AML-193 (cell line): ENCODE data around the gene GABRB1.

Experiments used
- DNase-seq, 2 experiments: peaks; one replicate each; lab custom pipeline; 2025; lab: John Stamatoyannopoulos, UW

Gene GABRB1

DNA sequence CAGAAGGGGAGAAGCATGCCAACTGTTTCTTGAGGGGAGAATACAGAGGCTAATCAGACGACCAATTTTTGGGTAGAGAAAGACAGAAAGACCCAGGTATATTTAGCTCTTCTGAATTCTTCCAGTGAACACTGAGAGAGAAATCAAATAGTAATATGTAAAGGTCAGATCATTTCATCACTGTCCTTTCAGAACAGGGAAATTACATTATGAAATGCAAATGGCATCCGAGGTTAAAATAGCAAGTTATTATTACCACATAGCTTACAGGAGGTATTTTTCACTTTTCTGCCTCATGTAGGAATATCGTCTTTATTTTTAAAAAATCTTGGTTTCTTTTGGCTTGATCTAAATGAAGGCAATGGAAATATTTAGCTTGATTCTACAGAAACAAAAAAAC is 18.0 kb downstream of the GABRB1 start:
- no peak for DNase-seq

DNA sequence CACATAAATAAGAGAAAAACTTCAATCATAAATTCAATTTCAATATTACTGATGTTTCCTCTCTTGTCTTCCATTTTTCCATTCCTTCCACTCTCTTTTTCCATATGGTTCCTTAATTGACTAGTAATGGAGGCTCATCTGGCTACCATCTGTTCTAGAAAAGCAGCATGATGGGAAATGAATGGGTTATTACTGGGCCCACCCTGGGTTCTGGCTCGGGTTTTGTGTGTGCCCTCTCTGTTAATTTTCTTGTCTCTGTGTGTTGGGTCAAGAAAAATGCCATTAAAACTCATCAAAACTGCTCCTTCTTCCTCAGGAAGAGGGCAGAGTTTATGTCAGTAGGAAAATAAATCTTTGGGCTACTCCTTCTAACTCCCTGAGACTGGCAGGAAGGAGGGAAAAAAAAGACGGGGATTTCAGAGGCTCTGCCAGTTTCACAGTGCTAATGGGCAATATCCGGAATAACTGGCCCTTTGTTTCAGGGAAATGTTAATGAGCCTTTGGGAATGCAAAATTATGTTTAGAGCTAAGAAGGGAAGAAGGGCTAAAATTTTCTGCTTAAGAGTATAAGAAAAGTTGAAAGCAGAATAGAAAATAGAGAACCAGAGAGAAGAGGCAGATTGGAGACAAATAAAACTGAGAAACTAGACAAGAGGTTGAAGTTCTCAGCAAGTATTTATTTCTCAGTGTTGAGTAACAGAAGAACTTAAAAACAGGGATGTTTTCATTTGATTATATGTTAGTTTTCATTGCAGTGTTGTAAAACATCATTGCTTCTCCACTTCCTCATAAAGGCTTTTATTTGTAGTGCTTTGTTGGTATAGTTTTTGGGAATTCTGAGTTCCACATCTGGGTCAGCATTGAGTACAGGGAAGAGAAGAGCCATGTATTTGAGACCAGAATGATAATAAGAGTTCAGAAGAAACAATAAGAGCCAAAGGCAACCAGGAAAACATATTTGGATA is 19.7 kb downstream of the GABRB1 start:
- DNase-seq = no peak

DNA sequence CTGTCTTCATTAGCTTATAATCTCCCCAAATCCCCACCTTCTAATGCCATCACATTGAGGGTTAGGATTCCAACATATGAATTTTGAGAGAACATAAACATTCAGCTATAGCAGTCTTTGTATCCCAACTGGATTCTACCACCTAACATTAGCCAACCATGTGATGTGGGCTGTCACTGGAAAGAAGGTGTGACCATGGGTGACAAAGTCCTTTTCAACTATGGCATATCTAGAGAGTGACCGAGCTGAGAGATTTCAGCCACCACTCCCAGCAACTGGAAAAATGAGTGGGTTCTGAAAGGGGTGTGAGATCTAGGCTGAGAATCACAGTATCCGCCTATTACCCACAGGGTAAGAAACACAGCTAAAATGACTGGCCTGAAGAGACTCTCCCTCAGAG is 22.1 kb downstream of the GABRB1 start:
- no peak for DNase-seq

DNA sequence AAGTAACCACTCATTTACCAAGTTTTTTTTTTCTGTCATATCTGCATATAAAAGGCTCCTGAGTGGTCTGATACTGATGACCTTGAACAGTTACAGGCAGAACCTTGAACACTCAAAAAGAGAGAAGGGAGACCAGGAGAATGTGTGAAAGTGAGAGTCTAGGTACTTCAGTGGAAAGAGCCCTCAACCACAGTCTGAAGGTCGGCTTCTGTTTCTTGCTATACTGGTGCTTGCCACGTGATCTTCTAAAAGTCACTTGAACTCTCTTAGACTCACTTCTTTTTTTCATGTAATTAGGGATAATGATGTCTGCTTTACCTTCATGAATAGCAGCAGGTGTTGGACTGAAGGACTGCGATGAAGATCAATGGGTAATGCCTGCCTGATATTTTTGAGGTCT is 22.8 kb downstream of the GABRB1 start:
- no peak for DNase-seq

DNA sequence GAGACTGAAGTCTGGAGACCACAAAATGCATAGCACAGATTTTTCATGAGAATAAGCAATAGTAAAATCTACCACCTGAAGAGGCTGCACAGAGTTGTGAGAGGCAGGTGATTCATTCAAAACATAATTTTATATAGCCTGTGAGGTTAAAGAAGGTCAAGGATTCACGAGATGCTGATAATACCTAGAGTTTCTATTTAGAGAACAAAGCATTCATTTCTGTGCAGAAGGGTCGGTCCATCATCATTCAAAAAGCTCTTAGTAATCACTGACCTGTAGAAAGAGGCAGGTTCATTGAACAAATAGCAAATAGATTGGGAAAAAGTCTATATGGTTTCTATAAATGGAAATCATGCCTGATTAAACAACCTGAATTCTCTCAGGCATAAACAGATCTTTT is 26.6 kb downstream of the GABRB1 start:
- no peak for DNase-seq

DNA sequence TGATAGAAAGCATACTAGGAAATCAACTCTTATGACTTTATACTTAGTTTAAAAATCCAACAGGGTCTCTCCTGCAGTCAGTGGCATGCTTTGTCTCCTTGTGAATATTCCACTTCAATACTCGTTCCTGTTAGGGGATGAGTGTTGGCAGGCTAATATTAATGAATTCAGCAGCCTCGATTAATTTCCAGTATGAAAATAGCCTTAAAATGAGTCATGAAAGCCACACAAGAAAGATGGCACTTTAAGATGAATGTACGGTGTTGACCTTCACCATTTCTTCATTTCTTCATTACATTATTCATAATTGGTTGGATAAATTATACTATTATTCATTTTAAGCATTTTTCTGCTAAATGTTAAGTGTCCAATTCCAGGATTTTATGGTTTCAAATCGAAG is 29.2 kb downstream of the GABRB1 start:
- DNase-seq = no peak

GRCh38 chr4:47061435-47061834 is 30.1 kb downstream of the GABRB1 start:
- no peak for DNase-seq

- DNase-seq = no peak
Measured at GRCh38 chr4:47065051-47065481, 33.7 kb downstream of the GABRB1 start.

GRCh38 chr4:47068986-47069385 is 37.6 kb downstream of the GABRB1 start:
- DNase-seq = no peak

- DNase-seq = no peak
Measured at GRCh38 chr4:47071901-47072341, 40.6 kb downstream of the GABRB1 start.

DNA sequence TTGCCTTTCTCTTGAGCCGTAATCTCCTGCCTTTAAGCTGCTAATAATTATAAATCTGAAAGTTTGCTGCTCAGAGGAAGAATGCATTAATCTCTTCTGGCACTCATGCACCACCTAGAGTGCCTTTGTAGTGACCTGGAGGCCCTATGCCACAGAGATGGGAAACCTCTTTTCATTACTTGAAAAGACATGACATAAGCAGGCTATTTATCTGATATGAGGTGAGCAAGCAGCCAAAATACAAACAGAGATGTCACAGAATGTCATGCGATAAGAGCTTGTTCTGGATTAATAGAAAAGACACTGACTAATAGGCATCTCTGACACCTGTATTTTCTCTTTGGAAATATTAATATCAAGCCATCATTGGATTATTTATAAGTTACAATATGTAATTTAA is 42.3 kb downstream of the GABRB1 start:
- DNase-seq = no peak

DNA sequence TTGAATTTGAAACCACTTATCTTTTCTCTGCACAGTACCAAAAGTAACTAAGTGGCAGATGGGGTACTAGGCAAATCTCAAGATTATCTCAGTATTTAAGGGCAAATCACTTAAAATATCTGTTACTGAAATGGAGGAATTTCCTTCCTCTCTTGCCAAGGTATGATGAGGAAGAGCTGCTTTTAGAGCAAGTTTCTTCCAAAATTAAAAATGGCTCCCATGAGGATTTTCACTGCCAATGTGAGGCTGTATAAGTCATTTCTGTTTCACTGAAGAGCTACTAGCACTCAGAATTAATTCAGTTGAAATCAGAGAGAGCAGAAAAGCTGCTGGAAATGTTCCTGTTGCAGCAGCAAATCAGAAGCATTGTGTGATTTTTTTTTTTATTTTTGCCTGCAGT is 43.4 kb downstream of the GABRB1 start:
- no peak for DNase-seq

DNA sequence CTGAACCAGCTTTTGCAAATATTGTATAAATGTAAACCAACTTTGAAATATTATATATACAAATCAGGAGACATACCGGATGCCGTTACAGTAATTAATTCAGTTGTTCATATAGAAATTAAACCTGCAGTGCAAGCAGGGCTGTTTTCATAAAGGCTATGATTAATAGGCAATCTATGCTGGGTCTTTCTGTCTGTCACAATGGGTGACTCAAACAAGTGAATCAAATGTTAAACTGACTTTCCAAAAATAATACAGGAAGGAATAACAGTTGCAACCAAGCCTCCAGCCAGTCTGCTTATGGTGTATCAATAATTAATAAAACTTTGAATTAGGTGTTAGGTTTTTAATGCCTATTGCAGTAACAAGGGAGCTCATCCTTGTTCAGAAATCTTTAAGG is 43.9 kb downstream of the GABRB1 start:
- no peak for DNase-seq

DNA sequence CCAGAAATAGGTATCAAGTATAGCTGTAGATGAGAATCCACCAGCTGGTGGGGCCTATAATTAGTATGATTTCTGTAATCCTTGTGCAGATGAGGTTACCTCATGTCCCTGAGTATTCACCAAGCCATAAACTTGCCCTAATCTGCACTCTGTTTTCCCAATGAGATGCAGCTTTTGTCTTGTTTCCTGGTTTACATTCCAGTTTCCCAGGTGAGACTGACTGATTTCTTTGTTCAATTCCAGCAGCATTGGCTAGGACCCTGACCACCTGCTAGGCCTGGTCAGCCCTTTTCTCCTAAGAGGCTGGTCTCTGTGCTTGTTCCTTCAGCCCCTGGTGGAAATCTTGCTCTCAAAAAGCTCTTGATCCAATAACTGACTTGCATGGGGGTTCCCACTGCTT is 44.6 kb downstream of the GABRB1 start:
- no peak for DNase-seq

GRCh38 chr4:47084111-47084510 is 52.7 kb downstream of the GABRB1 start:
- DNase-seq = no peak

DNA sequence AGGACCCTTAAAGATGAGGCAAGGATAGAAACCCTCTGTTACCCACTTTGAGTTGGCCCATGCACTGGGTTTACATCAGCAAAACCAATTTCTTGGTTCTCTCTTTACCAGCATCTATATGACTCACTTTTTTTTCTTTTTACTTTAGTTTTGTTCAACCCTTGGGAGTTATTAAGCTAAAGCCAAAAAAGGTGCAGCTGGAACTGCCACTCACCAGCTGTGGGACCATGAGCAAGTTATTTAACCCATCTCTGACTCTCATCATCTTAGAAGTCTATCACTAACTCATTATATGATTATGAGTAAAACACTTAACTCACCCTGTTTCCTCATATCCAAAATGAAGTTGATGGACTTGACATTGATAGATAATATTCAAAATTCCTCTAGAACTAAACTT is 53.4 kb downstream of the GABRB1 start:
- no peak for DNase-seq

- DNase-seq = no peak
Measured at GRCh38 chr4:47088298-47088697, 56.9 kb downstream of the GABRB1 start.

DNA sequence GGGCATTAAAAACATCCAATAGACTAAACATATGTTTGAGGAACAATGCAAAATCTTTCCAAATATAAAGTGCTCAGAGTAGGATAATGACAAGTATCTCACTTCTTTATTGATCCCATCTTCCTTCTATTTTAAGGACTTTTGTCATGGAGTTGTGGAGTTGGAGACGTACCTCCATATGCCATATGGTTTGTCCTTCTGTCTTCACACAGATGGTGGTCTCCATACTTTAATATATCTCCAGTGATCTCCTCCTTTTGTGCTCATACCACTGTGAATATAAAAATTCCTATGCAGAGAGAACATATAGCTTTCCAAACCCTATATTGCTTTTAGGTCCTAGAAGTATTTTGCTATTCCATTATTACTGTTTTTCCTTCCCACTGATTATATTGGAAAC is 64.5 kb downstream of the GABRB1 start:
- DNase-seq = no peak

- DNase-seq = no peak
Measured at GRCh38 chr4:47101453-47101852, 70.1 kb downstream of the GABRB1 start.

DNA sequence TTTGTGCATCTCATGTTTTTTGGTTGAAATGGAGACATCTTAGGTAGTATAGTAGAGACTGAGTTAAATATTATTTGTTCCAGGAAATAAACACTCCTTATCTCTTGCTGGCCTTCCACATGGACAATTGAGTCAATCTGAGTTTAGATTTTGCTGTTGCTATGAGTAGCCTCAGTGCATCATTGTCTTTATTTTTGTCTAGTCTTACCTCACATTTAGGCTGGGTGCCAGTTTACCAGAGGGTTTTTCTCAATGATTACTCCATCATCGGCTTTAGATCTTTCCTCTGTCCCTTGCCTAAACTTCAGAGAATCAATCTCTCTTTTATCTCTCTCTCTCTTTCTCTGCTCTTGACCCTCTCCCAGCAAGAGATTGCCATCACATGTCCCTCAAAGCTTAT is 73.6 kb downstream of the GABRB1 start:
- DNase-seq = no peak

DNA sequence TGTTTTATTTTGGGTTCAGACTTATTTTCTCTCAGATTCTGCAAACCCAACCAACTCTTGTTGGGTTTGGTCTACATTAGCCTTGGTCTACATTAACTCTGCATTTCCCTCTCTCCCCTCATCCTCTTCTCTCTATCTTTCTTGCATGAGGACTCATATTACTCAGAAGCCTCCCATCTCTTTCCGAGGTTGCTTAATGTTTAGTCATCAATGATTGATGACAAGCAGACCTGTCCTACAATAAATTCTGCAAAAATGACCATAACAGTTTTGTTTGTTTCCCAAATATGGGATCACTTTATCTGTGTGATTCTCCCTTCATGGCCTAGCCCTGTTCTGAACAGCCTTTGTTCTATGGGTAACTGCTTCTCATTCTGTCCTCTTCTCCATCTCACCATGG is 75.2 kb downstream of the GABRB1 start:
- no peak for DNase-seq

GRCh38 chr4:47109379-47109778 is 78.0 kb downstream of the GABRB1 start:
- DNase-seq = no peak

GRCh38 chr4:47110546-47111132 is 79.3 kb downstream of the GABRB1 start:
- no peak for DNase-seq
